GM19328 (cell line): ENCODE measurements around the gene GANAB.

Experiments used
- ATAC-seq: cut with Tn5 transposase; IDR thresholded peaks from one replicate; pipeline ENCODE4 v1.9.1; 2021; ENCODE audit warnings: mild to moderate bottlenecking, moderate library complexity; ENCODE audit not compliant: unreplicated experiment

The GANAB gene

DNA sequence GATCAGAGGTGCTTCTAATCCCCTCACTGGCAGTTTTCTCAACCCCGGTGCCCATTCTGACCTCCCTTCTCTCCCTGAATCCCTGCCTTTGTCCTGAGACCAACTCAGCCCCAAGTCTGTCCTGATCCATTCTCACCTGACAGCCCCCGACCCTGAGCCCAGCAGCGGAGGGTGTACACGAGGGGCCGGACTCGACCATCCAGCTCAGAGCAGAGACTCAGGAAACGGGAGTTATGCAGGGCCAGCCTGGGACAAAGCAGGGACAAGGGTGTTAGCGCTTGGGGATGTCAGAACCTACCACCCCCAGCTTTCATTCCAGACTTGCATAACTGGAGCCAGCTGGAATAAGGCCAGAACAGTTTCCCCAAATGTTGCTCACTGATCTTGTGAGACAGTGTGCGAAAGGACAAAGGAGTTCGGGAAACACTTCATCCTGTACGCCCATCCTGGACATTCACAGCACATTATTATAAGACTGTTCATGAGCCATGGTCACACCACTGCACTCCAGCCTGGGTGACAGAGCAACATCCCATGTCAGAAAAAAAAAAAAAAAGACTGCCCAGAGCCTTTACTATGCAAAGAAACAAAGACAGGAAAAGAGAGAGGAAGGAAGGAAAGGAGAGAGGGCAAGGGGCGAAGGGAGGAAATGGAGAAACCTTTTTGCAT lies 69.2 kb downstream of the GANAB start:
- ATAC-seq: no peak

DNA sequence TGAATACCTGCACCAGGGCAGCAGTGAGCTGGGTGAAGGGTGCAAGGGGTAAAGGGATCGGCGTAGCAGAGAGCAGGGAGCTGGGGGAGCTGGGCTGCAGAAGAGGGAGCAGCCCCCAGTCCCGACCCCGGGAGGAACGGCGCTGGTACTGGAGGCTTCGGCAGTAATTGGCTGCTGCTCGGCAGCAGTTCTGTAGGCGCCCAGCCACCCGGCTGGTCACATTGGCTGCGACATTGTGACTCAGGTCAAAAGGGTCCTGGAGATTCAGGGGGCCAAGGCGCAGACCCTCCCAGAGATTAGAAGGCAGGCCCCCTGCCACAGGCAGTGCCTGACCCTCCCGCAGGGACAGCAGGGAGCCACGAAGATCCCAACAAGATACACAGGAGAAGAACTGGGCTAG lies 70.6 kb downstream of the GANAB start:
- ATAC-seq: no peak

DNA sequence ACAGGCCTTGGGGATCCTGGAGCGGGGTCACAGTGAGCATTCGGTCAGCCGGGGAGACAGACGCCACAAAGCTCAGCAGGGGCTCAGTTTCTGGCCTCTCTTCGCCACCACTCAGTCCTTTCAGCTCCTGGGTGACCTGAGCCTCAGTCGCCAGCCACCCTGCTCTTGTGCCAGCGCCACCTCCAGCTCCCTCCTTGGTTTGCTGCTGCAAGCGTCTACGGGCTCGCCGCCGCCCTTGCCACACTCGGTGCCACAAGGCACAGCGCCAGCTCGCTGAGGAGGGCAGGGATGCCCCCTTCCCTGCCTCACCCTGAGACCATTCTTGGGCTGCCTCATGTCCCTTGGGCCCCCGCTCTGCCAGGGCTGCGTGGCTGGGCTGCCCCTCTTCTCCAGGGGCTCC lies 71.3 kb downstream of the GANAB start:
- ATAC-seq: no peak
